HG03442 (cell line): ENCODE measurements around the gene CSNK1A1.
"Not testable (repeated sequence)": the region's sequence is repeated elsewhere in the genome, so short reads cannot be mapped to it uniquely, and the experiment has no call there.

Experiments used
- ATAC-seq: cut with Tn5 transposase; IDR thresholded peaks from one replicate; pipeline ENCODE4 v1.9.1; 2021; ENCODE audit warnings: mild to moderate bottlenecking, moderate library complexity; ENCODE audit not compliant: unreplicated experiment

CSNK1A1 gene

GRCh38 chr5:149551227-149552037 lies at the start of gene CSNK1A1:
Gene CSNK1A1, minus strand, starts transcription at chr5:149551439. Its CDS starts 475 bp downstream, at chr5:149550964.
- ATAC-seq: peak; percentile 86

DNA sequence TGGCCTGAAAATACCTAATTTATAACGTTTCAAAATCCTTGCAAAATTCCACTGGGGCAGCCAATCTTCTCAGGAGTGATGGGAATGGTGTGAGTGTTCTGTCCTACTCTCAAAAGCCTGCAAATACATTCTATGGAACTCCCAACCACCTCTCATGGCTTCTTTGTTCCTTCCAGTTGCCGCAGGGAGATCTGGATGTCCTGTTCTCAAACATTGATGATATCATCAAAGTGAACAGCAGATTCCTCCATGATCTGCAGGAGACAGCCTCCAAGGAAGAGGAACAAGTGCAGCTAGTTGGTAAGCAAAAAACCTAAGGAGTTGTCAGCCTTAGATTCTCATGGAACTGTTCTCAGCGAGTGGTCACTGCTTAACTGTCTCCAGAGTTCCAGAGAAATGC lies 49.7 kb upstream of the CSNK1A1 start:
- ATAC-seq: no peak

DNA sequence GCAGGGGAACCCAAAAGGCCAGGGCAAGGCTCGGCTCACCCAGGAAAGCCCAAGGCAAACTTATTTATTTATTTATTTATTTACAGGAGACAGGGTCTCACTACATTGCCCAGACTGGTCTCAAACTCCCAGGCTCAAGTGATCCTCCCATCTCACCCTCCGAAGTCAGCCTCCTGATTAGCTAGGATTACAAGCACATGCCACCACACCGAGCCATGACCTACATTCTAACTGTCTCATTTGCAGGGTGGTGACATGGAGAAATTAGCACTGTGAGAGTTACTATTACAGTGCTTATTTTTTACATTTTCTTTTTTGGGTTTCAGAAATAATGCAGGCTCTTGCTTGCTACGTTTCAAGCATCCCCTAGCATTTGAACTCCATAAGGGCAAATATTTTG lies 48.1 kb upstream of the CSNK1A1 start:
- no peak for ATAC-seq

- ATAC-seq: no peak
Measured at GRCh38 chr5:149598966-149599365, 47.7 kb upstream of the CSNK1A1 start.

DNA sequence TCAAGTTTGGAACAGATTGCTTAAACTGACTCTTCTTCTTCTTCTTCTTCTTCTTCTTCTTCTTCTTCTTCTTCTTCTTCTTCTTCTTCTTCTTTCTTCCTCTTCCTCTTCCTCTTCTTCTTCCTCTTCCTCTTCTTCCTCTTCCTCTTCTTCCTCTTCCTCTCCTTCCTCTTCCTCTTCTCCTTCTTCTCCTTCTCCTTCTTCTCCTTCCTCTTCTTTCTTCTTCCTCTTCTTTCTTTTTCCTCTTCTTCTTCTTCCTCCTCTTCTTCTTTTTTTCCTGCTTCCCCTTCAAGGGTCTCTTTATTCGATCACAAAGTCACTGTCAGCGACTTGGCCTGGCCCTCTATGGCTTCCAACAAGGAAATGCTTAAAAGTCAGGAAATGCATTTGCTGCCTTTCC lies 47.0 kb upstream of the CSNK1A1 start:
- ATAC-seq: not testable (repeated sequence)

DNA sequence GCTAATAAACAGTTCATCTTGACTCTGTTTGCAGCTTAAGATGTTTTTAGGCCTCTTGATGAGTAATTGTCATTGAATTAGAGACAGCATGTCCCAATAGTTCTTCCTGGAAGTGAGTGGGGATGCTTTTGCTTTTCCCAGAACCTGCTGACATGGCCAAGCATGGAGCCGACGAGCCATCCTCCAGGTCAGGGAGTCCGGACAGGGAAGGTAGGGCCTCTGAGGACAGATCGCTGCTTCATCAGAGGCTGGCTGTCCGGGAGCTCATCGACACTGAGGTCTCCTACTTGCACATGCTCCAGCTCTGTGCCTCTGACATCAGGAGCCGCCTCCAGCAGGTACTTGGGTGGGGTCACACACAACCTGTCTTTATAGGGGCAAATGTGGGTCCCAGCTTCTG lies 46.4 kb upstream of the CSNK1A1 start:
- no peak for ATAC-seq

DNA sequence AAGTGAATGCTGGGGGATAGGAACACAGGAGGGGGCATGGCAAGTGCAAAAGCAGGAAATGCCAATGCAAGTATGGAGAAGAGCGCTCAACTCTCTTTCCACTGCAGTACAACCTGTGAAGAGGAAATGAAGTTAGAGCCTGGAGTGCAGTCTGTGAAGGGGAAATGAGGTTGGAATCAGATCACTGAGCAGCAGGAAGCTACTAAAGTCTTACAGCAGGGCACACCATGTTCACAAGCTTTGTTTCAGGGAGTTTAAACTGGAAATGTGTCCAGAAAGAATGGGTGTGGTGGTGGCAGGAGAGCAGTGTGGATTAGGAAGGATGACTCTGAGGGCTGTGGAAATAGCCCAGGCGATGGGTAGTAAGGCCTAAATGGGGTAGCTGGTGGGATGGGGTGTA lies 45.5 kb upstream of the CSNK1A1 start:
- no peak for ATAC-seq

DNA sequence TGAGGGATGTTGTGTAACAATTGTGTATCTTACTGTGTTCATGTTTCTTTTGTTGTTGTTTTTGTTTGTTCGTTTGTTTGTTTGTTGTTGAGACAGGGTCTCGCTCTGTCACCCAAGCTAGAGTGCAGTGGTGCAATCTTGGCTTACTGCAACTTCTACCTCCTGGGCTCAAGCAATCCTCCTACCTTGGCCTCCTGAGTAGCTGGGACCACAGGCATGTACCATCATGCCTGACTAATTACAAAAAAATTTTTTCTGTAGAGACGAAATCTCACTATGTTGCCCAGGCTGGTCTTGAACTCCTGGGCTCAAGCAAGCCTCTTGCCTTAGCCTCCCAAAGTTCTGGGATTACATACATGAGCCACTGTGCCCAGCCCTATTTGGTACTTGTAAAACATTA lies 43.9 kb upstream of the CSNK1A1 start:
- ATAC-seq: not testable (repeated sequence)

DNA sequence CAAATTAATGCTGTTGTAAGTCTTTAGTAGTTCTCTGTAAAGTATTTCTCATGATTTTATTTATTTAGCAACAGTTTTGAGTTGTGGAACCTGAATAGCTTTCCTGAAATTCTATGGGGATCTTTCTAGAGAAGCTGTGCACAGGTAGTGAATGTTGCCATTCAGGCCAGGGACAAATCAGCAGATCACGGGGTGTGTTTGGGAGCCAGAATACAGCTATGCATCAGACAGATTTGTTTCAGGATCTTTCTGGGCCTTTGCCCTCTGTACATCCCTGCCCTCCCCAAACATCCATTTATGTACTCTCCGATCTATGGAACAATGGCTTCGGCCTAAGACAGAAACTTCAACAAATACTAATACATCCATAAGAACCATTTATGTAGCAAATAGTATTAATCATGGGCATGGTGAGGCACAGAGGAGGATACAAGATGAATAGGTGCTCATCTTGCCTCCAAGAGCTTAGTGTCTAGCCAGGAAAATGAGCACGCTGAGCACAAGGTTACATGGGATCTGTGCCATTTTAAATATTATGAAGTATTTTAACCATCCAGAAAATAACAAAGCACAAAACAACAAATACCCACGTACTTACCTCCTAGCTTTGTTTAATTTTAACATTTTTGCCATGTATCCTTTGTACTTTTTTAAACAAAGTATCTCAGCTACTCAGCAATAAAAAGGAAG lies 43.1 kb upstream of the CSNK1A1 start:
- no peak for ATAC-seq

DNA sequence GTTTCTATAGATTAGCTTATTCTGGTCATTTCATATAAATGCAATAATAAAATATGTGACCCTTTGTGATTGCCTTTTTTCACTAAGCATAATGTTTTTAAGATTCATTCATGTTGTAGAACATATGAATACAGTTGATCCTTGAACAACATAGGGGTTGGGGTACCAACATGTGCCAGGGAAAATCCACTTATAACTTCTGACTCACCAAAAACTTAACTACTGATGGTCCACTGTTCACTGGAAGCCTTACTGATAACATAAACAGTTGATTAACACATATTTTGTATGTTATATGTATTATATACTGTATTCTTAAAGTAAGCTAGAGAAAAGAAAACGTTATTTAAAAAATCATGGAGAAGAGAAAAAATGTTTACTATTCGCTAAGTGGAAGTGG lies 42.1 kb upstream of the CSNK1A1 start:
- no peak for ATAC-seq

DNA sequence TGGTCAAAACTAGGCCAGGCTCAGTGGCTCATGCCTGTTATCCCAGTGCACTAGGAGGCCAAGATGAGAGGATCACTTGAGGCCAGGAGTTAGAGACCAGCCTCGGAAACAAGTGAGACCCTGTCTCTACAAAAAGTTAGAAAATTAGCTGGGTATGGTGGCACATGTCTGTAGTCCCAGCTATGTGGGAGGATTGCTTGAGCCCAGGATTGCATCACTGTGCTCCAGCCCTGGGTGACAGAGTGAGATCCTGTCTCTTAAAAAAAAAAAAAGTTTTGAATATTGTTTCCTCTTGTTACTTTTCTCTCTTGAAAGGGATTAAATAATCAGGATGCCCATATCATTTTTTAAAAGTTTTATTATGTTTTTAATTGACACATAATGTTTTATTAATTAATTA lies 37.7 kb upstream of the CSNK1A1 start:
- no peak for ATAC-seq

DNA sequence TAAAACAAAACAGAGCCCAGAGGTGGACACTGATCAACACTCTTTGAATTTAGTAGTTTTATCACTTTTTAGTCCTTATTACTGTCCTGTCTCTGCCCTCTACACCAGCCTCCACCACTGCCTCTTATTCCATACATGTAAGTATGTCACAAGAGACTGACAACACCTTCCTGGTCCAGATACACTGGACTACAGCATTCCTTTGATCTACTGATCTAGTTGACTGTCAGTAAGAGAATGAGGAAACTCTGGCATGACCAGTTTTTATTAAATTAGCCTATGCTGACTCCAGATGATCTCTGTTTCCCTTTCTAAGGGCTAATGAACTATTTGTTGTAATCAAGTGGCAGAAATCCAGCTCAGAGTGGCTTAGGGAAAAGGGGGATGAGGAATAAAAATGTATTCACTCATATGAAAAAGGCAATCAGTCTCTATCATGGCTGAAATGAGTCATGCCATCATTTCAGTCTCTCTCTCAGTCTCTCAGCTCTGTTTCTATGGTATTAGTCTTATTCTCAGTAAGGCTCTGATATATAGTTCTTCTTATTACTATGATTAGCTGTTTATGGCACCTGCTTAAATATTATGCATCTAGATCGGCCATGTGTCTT lies 35.6 kb upstream of the CSNK1A1 start:
- ATAC-seq: no peak

GRCh38 chr5:149585910-149586309 lies 34.7 kb upstream of the CSNK1A1 start:
- ATAC-seq: no peak

GRCh38 chr5:149584121-149584520 lies 32.9 kb upstream of the CSNK1A1 start:
- ATAC-seq: no peak

DNA sequence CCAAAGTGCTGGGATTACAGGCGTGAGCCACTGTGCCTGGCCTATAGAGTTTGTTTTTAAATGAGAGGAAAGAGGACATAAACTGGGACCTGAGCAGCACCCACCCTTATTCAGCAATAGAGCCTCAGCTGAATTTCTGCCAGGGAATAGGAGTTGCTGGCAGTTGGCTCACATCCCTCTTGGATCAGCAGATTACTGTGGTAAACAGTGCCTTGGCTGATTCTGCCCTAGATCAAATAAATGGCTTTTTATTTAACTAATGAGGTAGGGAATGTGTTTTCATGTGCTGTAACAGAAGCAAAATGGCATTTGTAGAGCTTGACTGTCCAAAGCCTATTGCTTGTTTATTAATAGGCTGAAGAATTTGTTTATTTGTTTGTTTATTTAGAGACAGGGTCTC lies 32.2 kb upstream of the CSNK1A1 start:
- ATAC-seq: no peak

GRCh38 chr5:149581931-149582768 lies 30.9 kb upstream of the CSNK1A1 start:
- ATAC-seq: no peak

DNA sequence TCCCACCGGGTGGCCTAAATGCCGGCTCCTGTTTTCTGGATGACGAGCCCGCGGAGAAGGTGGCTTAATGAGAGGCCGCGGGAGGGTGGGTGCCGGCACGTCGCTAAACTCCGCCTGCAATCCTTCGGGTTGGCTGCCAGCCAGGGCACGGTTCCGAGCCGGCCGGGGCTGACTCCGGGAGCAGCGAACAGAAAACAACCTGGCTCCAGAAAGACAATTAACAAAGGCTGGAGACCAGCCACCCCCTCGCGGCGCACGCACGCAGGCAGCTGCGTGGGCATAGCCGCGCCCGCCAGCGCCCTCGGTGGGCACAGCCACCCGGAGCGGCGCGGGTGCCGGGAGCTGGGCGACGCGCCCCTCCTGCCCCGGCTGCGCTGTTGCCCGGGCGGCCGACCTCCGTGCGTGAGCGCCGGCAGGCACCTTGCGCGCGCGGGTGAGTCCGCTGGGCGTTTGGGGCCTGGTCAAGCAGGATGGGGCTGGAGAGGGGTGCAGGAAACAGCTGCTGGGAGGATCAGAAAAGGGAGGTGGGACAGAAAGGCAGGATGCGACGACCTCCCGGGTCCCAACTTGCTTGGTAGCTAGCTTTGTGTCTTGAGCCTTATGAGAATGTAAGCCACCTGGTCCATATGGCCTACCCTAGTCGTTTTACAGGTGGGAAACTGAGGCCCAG lies 30.1 kb upstream of the CSNK1A1 start, which contains the start of gene ARHGEF37:
Gene ARHGEF37 (plus strand): TSS at position 307 of the 670 bp plus-strand sequence. CDS start 16,272 bp downstream, outside the sequence.
- peak; percentile 47 for ATAC-seq

- peak; percentile 15 for ATAC-seq
Measured at GRCh38 chr5:149580808-149581191, 29.6 kb upstream of the CSNK1A1 start.

GRCh38 chr5:149578896-149579295 lies 27.7 kb upstream of the CSNK1A1 start:
- no peak for ATAC-seq

DNA sequence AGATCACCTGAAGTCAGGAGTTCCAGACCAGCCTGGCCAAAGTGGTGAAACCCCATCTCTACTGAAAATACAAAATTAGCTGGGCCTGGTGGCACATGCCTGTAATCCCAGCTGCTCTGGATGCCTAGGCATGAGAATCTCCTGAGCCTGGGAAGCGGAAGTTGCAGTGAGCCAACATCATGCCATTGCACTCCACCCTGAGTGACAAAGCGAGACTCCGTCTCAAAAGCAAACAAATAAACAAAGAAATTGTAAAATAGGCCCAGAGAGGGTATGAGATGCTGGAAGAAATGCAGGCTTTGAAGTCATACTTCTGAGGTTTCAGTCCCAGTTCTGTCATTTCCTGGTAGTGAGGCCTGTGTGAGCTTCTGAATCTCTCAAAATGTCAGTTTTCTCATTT lies 24.8 kb upstream of the CSNK1A1 start:
- ATAC-seq: no peak
